HG03280 (cell line): ENCODE measurements around the gene DFFB.

Experiments
- ATAC-seq: cut with Tn5 transposase; IDR thresholded peaks from one replicate; pipeline ENCODE4 v1.9.1; 2021; ENCODE audit warnings: mild to moderate bottlenecking, moderate library complexity; ENCODE audit not compliant: unreplicated experiment

DFFB gene

DNA sequence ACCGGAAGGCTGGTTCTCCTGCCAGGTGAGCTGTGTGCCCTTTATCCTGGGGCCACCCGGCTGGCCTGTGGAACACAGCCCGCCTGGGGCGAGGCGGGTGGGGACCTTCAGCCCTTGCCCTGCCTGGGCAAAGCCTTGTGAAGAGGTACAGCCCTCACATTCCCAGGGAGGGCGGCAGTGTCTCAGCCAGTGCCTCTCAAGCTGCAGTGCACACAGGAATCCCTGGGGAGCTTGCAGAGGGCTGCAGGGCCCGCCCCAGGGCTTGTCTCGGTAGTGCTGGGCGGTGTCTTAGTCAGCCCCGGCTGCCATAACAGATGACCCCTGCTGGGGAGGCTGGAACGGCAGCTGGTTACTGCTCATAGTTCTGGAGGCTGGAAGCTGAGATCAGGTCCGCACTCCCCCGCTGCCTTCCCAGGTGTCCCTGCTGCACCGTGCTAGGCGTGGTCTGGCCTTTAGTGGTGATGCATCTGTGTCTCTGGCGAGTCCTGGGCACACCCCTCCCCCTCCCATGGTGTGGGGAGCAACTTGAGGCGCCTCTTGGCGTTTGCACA is 12.6 kb downstream of the DFFB start:
- ATAC-seq: no peak

GRCh38 chr1:3871451-3871805 is 14.2 kb downstream of the DFFB start:
- ATAC-seq: no peak

DNA sequence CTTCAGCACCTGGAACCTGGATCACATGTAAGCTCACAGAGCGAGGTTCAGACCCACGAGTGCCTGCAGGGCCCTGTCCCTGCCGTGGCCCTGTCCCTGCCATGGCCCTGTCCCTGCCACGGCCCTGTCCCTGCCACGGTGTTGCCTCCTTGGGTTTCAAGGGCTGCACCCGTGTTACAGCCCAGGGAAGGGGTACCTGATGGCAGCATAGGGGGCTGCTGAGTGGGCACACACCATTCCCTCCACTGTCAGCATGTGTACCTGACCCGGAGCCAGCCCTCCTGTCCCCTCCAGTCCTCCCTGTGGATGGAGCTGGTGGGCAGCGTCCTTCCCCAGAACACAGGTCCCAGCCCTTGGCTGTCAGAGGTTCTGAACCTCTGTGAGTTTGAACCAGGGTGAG is 15.3 kb downstream of the DFFB start:
- no peak for ATAC-seq

DNA sequence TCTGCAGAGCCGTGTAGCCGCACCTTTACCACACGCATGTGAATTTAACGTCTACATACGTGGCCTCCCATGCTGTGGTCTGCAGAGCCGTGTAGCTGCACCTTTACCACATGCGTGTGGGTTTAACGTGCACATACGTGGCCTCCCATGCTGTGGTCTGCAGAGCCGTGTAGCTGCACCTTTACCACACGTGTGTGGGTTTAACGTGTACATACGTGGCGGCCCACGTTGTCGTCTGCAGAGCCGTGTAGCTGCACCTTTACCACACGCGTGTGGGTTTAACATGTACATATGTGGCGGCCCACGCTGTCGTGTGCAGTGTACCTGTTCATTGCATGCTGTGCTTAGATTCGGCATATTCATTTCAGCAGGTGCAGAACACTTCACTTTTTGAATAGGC is 17.5 kb downstream of the DFFB start:
- ATAC-seq: no peak

DNA sequence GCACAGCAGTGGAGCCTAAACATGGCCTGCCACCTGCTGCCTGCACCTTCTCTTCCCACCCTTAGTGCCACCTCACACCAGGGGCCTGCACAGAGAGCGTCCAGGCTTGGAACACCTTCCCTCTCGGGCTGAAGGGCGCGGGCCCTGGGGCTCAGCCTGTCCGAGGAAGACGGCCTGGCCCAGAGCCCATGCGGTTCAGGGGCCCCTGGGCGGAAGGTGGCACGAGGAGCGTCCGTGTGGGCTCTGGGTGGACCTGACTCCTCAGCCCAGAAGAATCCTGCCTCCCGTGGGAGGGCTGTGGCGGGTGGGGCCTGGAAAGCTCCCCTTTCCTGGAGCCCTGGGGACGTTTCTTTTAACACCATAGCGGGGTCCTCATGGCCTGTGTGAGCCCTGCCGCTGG is 19.4 kb downstream of the DFFB start:
- no peak for ATAC-seq

- ATAC-seq: no peak
Observed at GRCh38 chr1:3879099-3879498, 21.8 kb downstream of the DFFB start.

GRCh38 chr1:3879787-3880428 is 22.6 kb downstream of the DFFB start:
- no peak for ATAC-seq

DNA sequence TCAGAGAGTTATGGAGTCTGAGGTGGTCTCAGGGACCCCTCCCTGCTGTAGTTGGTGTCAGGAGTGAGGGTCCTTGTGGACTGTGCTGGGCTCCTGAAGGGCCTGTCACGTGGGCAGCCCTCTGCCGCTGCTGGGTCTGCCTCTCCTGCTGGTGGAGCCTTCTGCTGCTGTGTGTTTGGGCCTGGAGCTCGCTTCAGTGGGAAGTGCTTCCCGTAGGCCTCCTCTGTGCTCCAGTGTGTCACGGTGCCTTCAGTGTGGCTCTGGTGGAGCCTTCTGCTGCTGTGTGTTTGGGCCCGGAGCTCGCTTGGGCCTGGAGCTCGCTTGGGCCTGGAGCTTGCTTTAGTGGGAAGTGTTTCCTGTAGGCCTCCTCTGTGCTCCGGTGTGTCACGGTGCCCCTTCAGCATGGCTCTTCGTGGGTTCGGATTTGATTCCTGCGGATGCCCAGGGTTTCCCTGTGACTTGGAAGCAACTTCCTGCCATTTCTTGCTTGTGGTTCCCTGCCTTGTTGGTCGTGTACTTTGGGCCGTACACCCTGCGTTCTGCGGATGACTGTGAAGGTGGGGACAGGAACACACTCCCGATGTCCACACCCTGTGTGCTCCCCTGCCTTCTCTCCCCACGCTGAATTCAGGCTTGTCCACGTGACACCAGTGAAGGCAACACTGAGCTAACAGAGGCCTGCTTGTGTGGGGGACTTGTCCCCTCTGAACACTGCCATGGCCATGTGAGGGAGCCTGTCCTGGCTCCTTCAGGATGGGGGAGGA is 23.3 kb downstream of the DFFB start:
- no peak for ATAC-seq

DNA sequence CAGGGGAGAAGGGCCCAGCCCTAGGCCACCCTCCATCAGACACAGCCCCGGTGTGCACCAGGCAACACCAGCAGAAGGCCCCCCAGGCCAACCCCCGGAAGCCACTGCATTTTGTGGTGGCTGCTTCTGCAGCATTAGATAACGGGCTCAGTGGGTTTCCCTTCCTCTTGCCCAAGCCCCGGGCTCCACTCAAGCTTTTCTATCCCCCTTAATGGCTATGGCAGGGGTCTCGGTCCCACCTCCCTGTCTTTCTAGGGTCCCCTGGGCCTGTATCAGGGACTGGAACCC is 23.9 kb downstream of the DFFB start:
- no peak for ATAC-seq

- no peak for ATAC-seq
Observed at GRCh38 chr1:3883194-3883925, 26.1 kb downstream of the DFFB start.

- ATAC-seq: no peak
Observed at GRCh38 chr1:3884966-3885365, 27.7 kb downstream of the DFFB start.

- no peak for ATAC-seq
Observed at GRCh38 chr1:3885611-3886010, 28.3 kb downstream of the DFFB start.

DNA sequence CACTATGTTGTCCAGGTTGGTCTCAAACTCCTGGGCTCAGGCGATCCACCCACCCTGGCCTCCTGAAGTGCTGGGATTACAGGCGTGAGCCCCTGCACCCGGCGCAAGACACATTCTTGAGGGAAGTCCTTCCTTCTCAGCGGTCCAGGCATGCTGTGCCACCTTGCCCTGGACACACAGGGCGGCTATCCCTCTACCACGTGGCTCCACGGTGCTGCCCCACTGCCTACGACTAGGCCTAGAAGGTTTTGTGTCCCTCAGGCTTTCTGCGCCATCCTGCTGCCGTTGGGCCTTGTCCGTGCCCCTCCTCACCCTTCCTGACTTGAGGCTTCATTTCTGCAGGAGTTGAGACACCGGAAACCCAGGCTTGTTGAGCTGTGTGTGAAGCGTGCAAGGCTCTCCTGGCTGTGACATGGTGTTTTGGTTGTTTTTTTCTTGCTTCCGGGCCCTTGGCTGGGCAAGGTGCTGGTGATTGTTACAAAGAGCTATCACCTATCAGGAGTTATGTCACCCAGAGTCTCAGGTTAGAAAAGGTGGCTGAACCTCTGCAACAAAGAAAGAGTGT is 28.9 kb downstream of the DFFB start:
- no peak for ATAC-seq

- no peak for ATAC-seq
Observed at GRCh38 chr1:3886691-3887090, 29.4 kb downstream of the DFFB start.

DNA sequence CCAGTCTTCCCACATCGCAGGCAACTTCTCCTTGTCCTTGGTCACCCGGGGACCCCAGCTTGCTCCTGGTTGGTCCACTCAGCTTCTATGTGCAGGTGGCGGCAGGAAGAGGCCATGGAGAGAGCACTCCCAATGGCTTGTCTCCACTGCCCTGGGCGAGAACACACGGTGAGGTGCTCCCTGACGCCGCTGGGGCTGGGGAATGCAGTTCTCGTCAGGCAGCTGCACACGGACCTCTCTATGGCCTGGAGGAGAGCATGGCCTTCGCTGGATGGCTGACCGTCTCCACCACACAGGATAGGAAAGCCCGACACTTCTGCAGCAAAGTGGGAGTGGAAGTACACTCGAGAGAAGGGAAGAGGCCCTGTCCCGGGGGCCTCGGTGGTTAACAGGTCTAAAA is 31.0 kb downstream of the DFFB start:
- no peak for ATAC-seq

GRCh38 chr1:3889936-3890335 is 32.7 kb downstream of the DFFB start:
- no peak for ATAC-seq

GRCh38 chr1:3890389-3891328 is 33.4 kb downstream of the DFFB start:
- ATAC-seq: no peak

- ATAC-seq: no peak
Observed at GRCh38 chr1:3891329-3891865, 34.1 kb downstream of the DFFB start.

DNA sequence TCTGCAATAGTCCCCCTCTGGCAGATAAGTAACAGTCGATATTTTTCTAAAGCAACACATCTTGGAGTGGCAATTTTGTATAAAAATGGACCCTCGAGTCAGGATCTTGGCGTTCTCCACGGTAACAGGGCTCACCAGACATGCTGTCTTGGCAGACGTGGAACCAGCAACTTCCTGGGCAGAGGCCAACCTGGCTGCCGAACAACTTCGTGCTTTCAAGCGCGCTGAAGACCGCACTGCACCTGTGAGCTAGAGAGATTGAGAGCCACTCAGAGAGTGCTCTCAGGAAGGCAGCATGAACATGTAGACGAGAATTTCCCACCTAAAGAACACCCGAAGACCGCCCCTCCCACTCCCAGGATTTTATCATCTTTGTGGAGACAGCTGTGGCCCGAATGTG is 35.5 kb downstream of the DFFB start:
- ATAC-seq: no peak

DNA sequence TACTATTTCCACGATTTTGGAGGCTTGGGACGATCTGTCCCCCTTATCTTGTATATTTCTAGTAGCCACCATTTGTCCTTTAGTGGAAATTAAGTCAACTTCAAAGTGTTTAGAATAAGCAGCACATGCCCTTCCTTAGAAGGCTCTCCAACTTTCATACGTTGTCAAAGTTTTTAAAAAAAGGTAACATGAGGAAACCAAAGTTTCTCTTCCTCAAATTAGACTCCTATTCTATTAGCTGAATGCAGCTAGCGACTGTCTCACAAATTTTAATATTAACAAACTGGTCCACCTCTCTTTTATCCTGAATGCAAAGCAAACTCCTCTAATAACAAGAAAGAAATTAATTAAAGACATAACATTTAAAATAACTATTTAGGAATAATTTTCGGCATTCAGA is 35.9 kb downstream of the DFFB start:
- no peak for ATAC-seq
